Stimulated activated effector memory CD8-positive, alpha-beta T cell treated with anti-CD3 and anti-CD28 coated beads, Interleukin-12 subunit alpha, Interleukin-12 subunit beta, amount 100 ng/mL, for 72 hours (primary cell): ENCODE measurements around the gene DCDC2C.
"Not testable (repeated sequence)": the region's sequence is repeated elsewhere in the genome, so short reads cannot be mapped to it uniquely, and the experiment has no call there.

Source experiments
- ATAC-seq: fragments of 150-1000 bp; cut with Tn5 transposase; 2 replicates; pipeline ENCODE4 v1.10.0; 2021
- DNase-seq, 2 donors: peaks; one replicate each; pipeline ENCODE4 v3.0.0; 2021 to 2022; ENCODE audit warnings: low spot score in 2 of 2
- H3K27ac Mint-ChIP-seq: one replicate; pipeline ENCODE4 v1.8.0; 2022; ENCODE audit warnings: mild to moderate bottlenecking, mixed read lengths
- H3K36me3 Mint-ChIP-seq: one replicate; pipeline ENCODE4 v1.8.0; 2022; ENCODE audit warnings: mild to moderate bottlenecking, mixed read lengths
- H3K4me1 Mint-ChIP-seq: one replicate; pipeline ENCODE4 v1.8.0; 2022; ENCODE audit warnings: mixed read lengths
- H3K4me3 Mint-ChIP-seq: one replicate; pipeline ENCODE4 v1.8.0; 2022; ENCODE audit warnings: mild to moderate bottlenecking, mixed read lengths
- H3K9me3 Mint-ChIP-seq: one replicate; pipeline ENCODE4 v1.8.0; 2022; ENCODE audit warnings: mixed read lengths

DCDC2C gene

GRCh38 chr2:3703236-3703756, at the start of gene DCDC2C:
Gene DCDC2C, plus strand, starts transcription at chr2:3703575. Its CDS starts 177 bp downstream, at chr2:3703752.
- ATAC-seq (peak; percentile 8), DNase-seq (no peak)
- Mint-ChIP-seq H3K27ac (no peak within 1 kb of the TSS), H3K4me1 (peaks cover 6% of the 10 kb centered on the region), H3K36me3 (no peaks in the 10 kb centered on the region), H3K9me3 (no peaks in the 10 kb centered on the region), H3K4me3 (no peak within 1 kb of the TSS)

- H3K9me3 Mint-ChIP-seq = no peaks in the 10 kb centered on the region
- DNase-seq (no peak), ATAC-seq (no peak)
- H3K4me1 Mint-ChIP-seq = peaks cover 19% of the 10 kb centered on the region
- H3K36me3 Mint-ChIP-seq = peaks cover 6% of the 10 kb centered on the region
- no peak overlapping the region for H3K4me3 Mint-ChIP-seq
- H3K27ac Mint-ChIP-seq = no peak overlapping the region
Observed at GRCh38 chr2:3654011-3654410, 49.4 kb upstream of the DCDC2C start.

- H3K36me3 Mint-ChIP-seq = peaks cover 6% of the 10 kb centered on the region
- H3K4me1 Mint-ChIP-seq = peaks cover 19% of the 10 kb centered on the region
- H3K9me3 Mint-ChIP-seq = no peaks in the 10 kb centered on the region
- H3K27ac Mint-ChIP-seq = no peak overlapping the region
- DNase-seq (no peak), ATAC-seq (no peak)
- no peak overlapping the region for H3K4me3 Mint-ChIP-seq
Observed at GRCh38 chr2:3654531-3655225, 48.7 kb upstream of the DCDC2C start.

GRCh38 chr2:3655871-3656761, 47.3 kb upstream of the DCDC2C start:
- no peak overlapping the region for H3K27ac Mint-ChIP-seq
- no peak overlapping the region for H3K4me3 Mint-ChIP-seq
- ATAC-seq (no peak), DNase-seq (no peak)
- no peaks in the 10 kb centered on the region for H3K9me3 Mint-ChIP-seq
- peaks cover 25% of the 10 kb centered on the region for H3K4me1 Mint-ChIP-seq
- H3K36me3 Mint-ChIP-seq = peaks cover 2% of the 10 kb centered on the region

GRCh38 chr2:3656762-3657721, 46.3 kb upstream of the DCDC2C start:
- Mint-ChIP-seq H3K4me3 (no peak overlapping the region), H3K9me3 (no peaks in the 10 kb centered on the region), H3K27ac (no peak overlapping the region), H3K4me1 (peaks cover 16% of the 10 kb centered on the region), H3K36me3 (no peaks in the 10 kb centered on the region)
- DNase-seq = no peak
- ATAC-seq = no peak

GRCh38 chr2:3657881-3658280, 45.5 kb upstream of the DCDC2C start, which contains the start of gene ALLC:
Gene ALLC, plus strand, starts transcription at chr2:3658200. Its CDS starts 12,958 bp downstream, at chr2:3671158.
- Mint-ChIP-seq H3K9me3 (no peaks in the 10 kb centered on the region), H3K4me3 (no peak within 1 kb of the TSS), H3K36me3 (no peaks in the 10 kb centered on the region), H3K27ac (no peak within 1 kb of the TSS), H3K4me1 (peaks cover 12% of the 10 kb centered on the region)
- DNase-seq (no peak), ATAC-seq (no peak)

- no peak for DNase-seq
- Mint-ChIP-seq H3K27ac (no peak overlapping the region), H3K9me3 (no peaks in the 10 kb centered on the region), H3K4me1 (peaks cover 12% of the 10 kb centered on the region), H3K36me3 (no peaks in the 10 kb centered on the region), H3K4me3 (no peak overlapping the region)
- ATAC-seq = peak; percentile 53
Observed at GRCh38 chr2:3659447-3660432, 43.6 kb upstream of the DCDC2C start.

GRCh38 chr2:3660640-3661039, 42.7 kb upstream of the DCDC2C start:
- DNase-seq, H3K36me3 Mint-ChIP-seq, H3K27ac Mint-ChIP-seq, H3K9me3 Mint-ChIP-seq, ATAC-seq, H3K4me3 Mint-ChIP-seq: not testable (repeated sequence)
- H3K4me1 Mint-ChIP-seq = peaks cover 12% of the 10 kb centered on the region

GRCh38 chr2:3661149-3661660, 42.2 kb upstream of the DCDC2C start:
- DNase-seq (no peak), ATAC-seq (no peak)
- Mint-ChIP-seq H3K9me3 (peaks cover 2% of the 10 kb centered on the region), H3K36me3 (no peaks in the 10 kb centered on the region), H3K4me3 (no peak overlapping the region), H3K27ac (no peak overlapping the region), H3K4me1 (peaks cover 12% of the 10 kb centered on the region)

- Mint-ChIP-seq H3K27ac (no peak overlapping the region), H3K9me3 (peaks cover 2% of the 10 kb centered on the region), H3K4me3 (no peak overlapping the region), H3K36me3 (no peaks in the 10 kb centered on the region), H3K4me1 (peaks cover 12% of the 10 kb centered on the region)
- DNase-seq (no peak), ATAC-seq (no peak)
Observed at GRCh38 chr2:3662239-3662638, 41.1 kb upstream of the DCDC2C start.

GRCh38 chr2:3664118-3664517, 39.3 kb upstream of the DCDC2C start:
- ATAC-seq (no peak), DNase-seq (no peak)
- no peaks in the 10 kb centered on the region for H3K36me3 Mint-ChIP-seq

GRCh38 chr2:3664925-3665324, 38.5 kb upstream of the DCDC2C start:
- Mint-ChIP-seq H3K27ac (no peak overlapping the region), H3K36me3 (no peaks in the 10 kb centered on the region), H3K4me3 (no peak overlapping the region), H3K9me3 (peaks cover 2% of the 10 kb centered on the region), H3K4me1 (peaks cover 11% of the 10 kb centered on the region)
- DNase-seq (no peak), ATAC-seq (no peak)

More at GRCh38 chr2:3664118-3664517, 39.3 kb upstream of the DCDC2C start:
- H3K27ac Mint-ChIP-seq = no peak overlapping the region
- H3K9me3 Mint-ChIP-seq = peaks cover 2% of the 10 kb centered on the region
- H3K4me1 Mint-ChIP-seq = peaks cover 12% of the 10 kb centered on the region
- H3K4me3 Mint-ChIP-seq = no peak overlapping the region

GRCh38 chr2:3665886-3666612, 37.3 kb upstream of the DCDC2C start:
- H3K36me3 Mint-ChIP-seq = no peaks in the 10 kb centered on the region
- H3K9me3 Mint-ChIP-seq = peaks cover 2% of the 10 kb centered on the region
- DNase-seq (no peak), ATAC-seq (no peak)
- H3K4me1 Mint-ChIP-seq = no peaks in the 10 kb centered on the region
- no peak overlapping the region for H3K27ac Mint-ChIP-seq
- H3K4me3 Mint-ChIP-seq = no peak overlapping the region
